ENCODE data around the gene DTNB. TPM values are rescaled to one million over a fixed set of nuclear protein-coding genes. Genes with fewer than 3 reads are reported as not detected.

DTNB gene
- total and polyA plus RNA-seq, 2 of the 4 experiments (the other 2 are of a cell fraction) = 3.8 to 5.3 TPM

DNA sequence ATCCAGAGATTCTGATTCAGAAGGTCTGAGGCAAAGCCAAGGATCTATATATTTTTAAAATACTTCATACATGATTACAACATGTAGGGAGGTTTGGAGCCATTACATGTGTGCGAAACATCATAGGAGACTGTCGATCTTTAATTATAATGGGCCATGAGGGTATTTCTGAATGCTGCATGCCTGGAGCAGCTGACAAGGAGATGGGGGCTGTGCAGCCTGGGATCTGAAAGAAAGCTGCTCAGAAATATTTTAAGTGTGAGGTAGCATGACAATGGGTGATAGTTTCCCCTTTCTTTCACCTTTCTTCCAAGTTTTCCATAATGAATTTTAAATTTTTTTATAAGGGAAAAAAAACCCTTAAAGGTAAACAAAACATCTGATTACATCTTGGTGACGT, 229.6 kb downstream of the DTNB start:
- H2AK5ac ChIP-seq (ENCODE audit: low read depth, low read length) = no peak overlapping the region
- no peaks in the 10 kb centered on the region for H3K27me3 ChIP-seq (ENCODE audit: control insufficient read depth, insufficient read depth, low read length)
- ATAC-seq (ENCODE audit: low read depth) = no peak
- no peak overlapping the region for H4K5ac ChIP-seq (ENCODE audit: low read depth, low read length)
- no peak overlapping the region for H3K56ac ChIP-seq (ENCODE audit: extremely low read depth, insufficient read depth, low read length)
- no peak overlapping the region for H2BK15ac ChIP-seq (ENCODE audit: low read depth, low read length)
- no peaks in the 10 kb centered on the region for H3K9me3 ChIP-seq (ENCODE audit: control insufficient read depth, insufficient read depth, low read length)
- no peaks in the 10 kb centered on the region for H4K20me1 ChIP-seq (ENCODE audit: insufficient read depth, low read length)
- H3K9ac ChIP-seq (ENCODE audit: low read depth, low read length) = no peak overlapping the region
- intact Hi-C loops (cut with micrococcal nuclease) (loop anchor here (2.0 kb wide), 1 partner anchor 15 kb away; no protein-coding TSS in a partner anchor), dilution Hi-C loops (cut with HindIII; ENCODE audit: low sequenced_read_pairs, unreplicated experiment) (no loop called here), in situ Hi-C loops (cut with MboI; ENCODE audit: low sequenced_read_pairs) (no loop called here)
- H3K18ac ChIP-seq (ENCODE audit: low read depth, low read length) = no peak overlapping the region
- H2BK20ac ChIP-seq (ENCODE audit: low read depth, low read length) = no peak overlapping the region
- DNase-seq = no peak
- no peak overlapping the region for H4K8ac ChIP-seq (ENCODE audit: low read depth in 2 of 2, low read length in 2 of 2)
- H3K79me1 ChIP-seq (ENCODE audit: low read depth in 1 of 2, low read length in 2 of 2) = no peaks in the 10 kb centered on the region
- H3K23ac ChIP-seq (ENCODE audit: low read depth, low read length) = no peak overlapping the region
- H3K36me3 ChIP-seq (ENCODE audit: control insufficient read depth, insufficient read depth, low read length) = no peaks in the 10 kb centered on the region
- no peaks in the 10 kb centered on the region for H3K9me1 ChIP-seq (ENCODE audit: insufficient read depth, low read length)
- ChIA-PET POLR2A (ENCODE audit: unreplicated experiment) (no interaction called here), CTCF (no interaction called here)
- H2BK5ac ChIP-seq (ENCODE audit: low read depth, low read length, poor library complexity, severe bottlenecking) = no peak overlapping the region
- no TSS peak for BruUV-seq (replicated peaks)
- no peak overlapping the region for H2AFZ ChIP-seq (replicated peaks; ENCODE audit: low read length, poor library complexity)
- H3K4me1 ChIP-seq (ENCODE audit: control insufficient read depth, insufficient read depth, low read length) = no peaks in the 10 kb centered on the region
- no peak overlapping the region for H3K4ac ChIP-seq (ENCODE audit: low read depth, low read length)
- H3K14ac ChIP-seq (replicated peaks; ENCODE audit: low read depth, low read length) = no peak overlapping the region
- no peak overlapping the region for H3K27ac ChIP-seq (ENCODE audit: insufficient read depth, low read length)
- H3K4me3 ChIP-seq (ENCODE audit: insufficient read depth, low read depth, low read length) = no peak overlapping the region
- WGBS, 2 experiments (ENCODE audit: extremely low coverage in 2 of 2, insufficient read length in 1 of 2) = 100% methylated on average over 1 of the region's 3 CpGs; no CpG with 5 or more reads in 1 of the 2 experiments
- no peak overlapping the region for H4K91ac ChIP-seq (ENCODE audit: insufficient read depth, low read depth, low read length)
- H2BK120ac ChIP-seq (ENCODE audit: low read depth, low read length) = no peak overlapping the region
- TF ChIP-seq, protein P1, sequence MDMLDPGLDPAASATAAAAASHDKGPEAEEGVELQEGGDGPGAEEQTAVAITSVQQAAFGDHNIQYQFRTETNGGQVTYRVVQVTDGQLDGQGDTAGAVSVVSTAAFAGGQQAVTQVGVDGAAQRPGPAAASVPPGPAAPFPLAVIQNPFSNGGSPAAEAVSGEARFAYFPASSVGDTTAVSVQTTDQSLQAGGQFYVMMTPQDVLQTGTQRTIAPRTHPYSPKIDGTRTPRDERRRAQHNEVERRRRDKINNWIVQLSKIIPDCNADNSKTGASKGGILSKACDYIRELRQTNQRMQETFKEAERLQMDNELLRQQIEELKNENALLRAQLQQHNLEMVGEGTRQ (IDR thresholded peaks at IDR 0.05; ENCODE audit: low read depth, low read length) = no peak
- TF ChIP-seq FOS (IDR thresholded peaks at IDR 0.05; ENCODE audit: low read depth, low read length) = no peak
- no peak for TF ChIP-seq BHLHE40 (IDR thresholded peaks at IDR 0.05; ENCODE audit: low read depth, low read length)
- no peak for TF ChIP-seq CEBPB (IDR thresholded peaks at IDR 0.05; ENCODE audit: low read depth, low read length)
- TF ChIP-seq MXI1 (IDR thresholded peaks at IDR 0.05; ENCODE audit: borderline replicate concordance, low read depth, low read length) = no peak
- TF ChIP-seq NFE2L2 (IDR thresholded peaks at IDR 0.05; ENCODE audit: low read depth, low read length) = no peak
- no peak for TF ChIP-seq SMC3 (IDR thresholded peaks at IDR 0.05; ENCODE audit: low read depth, low read length)
- no peak for TF ChIP-seq RAD21 (IDR thresholded peaks at IDR 0.05; ENCODE audit: low read length)
- TF ChIP-seq, protein P2, sequence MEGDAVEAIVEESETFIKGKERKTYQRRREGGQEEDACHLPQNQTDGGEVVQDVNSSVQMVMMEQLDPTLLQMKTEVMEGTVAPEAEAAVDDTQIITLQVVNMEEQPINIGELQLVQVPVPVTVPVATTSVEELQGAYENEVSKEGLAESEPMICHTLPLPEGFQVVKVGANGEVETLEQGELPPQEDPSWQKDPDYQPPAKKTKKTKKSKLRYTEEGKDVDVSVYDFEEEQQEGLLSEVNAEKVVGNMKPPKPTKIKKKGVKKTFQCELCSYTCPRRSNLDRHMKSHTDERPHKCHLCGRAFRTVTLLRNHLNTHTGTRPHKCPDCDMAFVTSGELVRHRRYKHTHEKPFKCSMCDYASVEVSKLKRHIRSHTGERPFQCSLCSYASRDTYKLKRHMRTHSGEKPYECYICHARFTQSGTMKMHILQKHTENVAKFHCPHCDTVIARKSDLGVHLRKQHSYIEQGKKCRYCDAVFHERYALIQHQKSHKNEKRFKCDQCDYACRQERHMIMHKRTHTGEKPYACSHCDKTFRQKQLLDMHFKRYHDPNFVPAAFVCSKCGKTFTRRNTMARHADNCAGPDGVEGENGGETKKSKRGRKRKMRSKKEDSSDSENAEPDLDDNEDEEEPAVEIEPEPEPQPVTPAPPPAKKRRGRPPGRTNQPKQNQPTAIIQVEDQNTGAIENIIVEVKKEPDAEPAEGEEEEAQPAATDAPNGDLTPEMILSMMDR (conservative IDR thresholded peaks at IDR 0.05; ENCODE audit: low read depth, low read length) = no peak
- TF ChIP-seq MAFK (IDR thresholded peaks at IDR 0.05; ENCODE audit: low read depth, low read length) = no peak
- H3K4me2 ChIP-seq (ENCODE audit: low read depth, low read length) = no peak overlapping the region
- no peak overlapping the region for H2AK9ac ChIP-seq (replicated peaks; ENCODE audit: low read depth, low read length, poor library complexity)
